IPS DF 4.7 (cell line): Measurements from ENCODE around the gene HNRNPU.
A peak's percentile ranks its signal among the peaks of the same experiment; 100 is the strongest.

Experiments
- DNase-seq: peaks from one replicate; pipeline ENCODE4 v3.0.0-alpha.2; 2013; ENCODE audit warnings: low spot score; ENCODE audit errors: extremely low read depth

HNRNPU gene

DNA sequence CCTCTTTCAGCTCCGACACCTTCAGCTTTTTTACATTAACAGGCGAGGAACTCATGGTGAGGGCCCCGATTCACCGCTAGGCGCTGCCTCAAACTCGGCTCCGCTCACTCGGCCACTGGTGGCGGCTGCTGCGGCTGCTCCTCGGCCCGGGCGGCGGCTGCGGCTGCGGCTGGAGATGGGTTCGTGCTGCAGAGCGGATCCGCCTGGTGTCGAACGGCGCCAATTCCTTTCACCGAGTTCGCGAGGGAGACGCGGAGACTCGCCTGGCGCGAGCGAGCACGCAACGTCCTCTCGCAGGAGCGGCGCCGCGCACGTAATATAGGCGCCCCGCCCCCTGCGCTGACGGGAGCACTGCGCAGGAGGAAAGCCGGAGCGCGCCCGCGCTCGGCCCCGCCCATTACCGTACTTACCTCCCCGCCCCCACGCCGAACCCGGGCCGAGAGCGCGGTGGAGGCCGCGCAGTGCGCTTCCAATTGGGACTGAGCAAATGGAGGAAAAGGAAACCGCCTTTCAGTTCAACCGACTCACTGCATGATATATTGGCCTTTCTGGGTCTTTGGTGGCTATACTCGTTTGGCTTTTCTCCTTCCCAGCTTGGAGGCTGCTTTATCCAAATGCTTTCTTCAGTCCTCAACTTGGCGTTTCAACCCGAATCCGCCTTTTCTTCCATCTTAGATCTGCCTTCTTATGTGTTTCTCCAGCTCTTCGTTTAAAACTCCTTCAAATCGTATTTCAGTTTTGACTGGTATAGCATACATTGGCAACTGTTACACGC is at the start of gene HNRNPU:
Gene HNRNPU, minus strand, starts transcription at position 291 of the 775 bp plus-strand sequence. Its CDS starts 236 bp downstream, at position 55.
- DNase-seq = peak; percentile 79

DNA sequence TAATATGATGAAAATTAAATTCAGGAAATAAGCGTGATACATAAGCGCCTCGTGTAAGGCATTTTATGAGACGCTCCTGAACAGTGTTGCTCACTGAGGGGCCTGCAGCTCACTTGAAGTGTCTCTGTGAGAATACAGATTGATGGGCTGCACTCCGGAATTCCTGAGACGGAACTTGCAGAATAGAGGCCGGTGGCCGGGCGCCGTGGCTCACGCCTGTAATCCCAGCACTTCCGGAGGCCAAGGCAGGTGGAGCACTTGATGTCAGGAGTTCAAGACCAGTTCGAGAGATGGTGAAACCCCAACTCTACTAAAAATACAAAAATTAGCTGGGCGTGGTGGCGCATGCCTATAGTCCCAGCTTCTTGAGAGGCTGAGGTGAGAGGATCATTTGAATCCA is 49.5 kb upstream of the HNRNPU start:
- DNase-seq = no peak

DNA sequence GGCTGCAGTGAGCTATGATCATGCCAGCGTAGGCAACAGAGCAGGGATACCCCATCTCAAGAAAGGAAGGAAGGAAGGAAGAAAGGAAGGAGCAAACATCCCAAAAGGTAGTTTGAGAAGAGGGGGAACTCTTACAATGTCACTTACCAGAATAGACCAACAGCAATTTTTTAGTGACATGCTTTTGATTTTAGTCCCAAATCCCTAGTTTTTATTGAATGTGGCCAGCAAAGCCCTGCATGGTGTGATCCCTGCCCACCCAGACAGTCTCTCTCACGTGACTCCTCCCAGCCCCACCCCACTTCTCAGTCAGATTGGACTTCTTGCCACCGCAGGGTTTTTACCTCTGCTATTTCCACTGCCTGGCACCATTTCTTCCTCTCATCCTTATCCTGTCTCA is 39.8 kb upstream of the HNRNPU start:
- no peak for DNase-seq

DNA sequence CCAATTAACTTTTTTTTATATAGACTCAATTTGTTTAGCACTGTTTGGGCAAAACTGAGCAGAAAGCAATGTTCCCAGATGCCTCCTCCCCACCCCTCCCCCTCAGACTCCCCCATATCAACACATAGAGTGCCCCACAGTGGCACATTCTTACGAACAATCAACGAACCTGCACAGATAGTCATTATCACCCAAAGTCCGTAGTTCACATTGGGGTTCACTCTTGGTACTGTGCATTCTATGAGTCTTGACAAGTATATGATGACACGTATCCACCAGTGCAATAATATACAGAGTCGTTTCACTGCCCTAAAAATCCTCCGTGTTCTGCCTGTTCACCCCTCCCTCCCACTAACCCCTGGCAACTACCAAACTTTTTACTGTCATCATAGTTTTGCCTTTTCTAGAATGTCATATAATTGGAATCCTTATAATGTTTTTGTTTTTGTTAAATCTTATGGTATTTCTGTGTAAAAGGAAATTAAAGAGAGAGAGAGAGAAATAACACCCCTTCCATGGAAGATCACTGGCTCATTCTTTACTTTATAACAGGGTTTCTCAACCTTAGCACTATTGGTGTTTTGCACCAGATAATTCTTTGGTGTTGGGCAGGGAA is 37.2 kb upstream of the HNRNPU start:
- no peak for DNase-seq

DNA sequence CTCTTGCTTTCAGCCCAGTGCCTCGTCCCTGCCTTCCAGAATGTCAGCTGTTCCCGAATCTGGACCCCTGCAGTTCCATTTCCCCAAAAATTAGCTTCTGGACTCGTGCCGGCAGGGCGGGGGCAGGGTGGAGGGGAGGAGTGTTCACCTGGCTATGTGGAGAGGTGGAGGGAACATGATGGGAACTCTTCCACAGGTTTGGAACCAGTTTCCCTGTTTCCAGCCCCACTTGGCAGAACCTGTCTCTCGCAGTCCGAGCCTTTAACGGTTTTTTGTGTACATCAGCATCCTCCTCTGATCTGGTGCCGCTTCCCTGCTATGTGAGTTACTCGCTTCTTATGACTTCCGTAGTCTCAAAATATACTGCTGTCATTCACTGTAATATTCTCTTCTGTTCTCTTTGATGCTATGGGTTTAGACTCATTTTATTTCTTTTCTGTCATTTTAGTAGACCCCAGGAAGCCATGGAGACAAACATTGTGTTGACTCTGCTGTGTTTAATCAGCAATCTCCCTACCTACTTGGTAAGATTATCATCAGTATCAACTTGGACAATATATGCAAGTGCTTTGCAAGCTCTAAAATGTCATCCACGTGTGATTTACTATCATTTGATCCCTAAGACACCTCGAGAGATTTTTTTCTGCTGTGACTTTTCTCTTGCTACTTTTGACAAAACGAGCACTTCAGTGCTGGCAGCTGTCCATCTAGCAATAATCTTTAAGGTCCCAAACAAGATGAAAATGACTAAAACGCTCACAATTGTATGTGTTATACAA is 33.3 kb upstream of the HNRNPU start:
- no peak for DNase-seq

DNA sequence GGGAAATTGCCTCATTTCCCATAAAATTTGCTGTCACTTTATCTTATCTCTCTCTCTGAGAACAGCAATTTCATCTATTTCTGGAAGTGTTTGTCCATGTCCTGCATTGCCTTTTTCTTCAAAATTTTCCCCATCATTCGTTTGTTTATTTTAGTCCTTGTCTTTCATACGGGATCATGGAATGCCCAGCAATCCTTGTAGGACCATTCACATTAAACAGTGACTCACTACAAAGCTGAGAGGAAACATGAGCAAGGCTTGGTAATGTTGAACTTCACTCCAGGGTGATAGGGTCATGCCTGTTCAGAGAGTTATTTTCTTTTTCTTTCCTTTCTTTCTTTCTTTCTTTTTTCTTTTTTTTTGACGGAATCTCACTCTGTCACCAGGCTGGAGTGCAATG is 32.2 kb upstream of the HNRNPU start:
- no peak for DNase-seq

DNA sequence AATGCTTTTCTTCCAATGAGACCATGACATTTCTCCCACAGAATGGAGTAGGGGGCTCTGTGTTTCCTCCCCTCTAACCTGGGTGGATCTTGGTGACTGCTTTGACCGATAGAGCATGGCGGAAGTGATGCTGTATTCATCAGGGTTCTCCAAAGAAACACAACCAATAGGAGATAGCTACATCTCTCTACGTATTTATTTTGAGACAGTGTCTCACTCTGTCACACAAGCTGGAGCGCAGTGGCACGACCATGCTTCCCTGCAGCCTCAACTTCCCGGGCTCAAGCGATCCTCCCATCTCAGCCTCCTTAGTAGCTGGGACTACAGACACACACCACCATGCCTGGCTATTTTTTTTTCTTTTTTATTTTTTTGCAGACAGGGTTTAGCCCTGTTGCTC is 29.5 kb upstream of the HNRNPU start:
- DNase-seq = no peak

DNA sequence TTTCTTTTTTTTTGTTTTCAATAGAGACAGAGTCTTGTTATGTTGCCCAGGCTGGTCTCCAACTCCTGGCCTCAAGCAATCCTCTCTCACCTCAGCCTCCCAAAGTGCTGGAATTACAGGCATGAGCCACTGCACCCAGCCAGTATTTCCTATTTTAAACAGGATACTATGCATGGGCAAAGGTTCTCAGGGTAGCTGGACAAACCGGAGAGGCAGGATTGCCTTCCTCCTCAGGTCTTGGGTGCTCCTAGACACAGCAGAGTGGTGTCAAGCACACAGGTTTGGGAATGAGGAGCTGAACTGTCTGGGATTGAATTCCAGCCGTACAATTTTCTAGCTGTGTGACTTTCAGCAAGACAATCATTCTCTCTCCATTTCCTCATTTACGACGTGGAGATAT is 22.9 kb upstream of the HNRNPU start:
- no peak for DNase-seq

DNA sequence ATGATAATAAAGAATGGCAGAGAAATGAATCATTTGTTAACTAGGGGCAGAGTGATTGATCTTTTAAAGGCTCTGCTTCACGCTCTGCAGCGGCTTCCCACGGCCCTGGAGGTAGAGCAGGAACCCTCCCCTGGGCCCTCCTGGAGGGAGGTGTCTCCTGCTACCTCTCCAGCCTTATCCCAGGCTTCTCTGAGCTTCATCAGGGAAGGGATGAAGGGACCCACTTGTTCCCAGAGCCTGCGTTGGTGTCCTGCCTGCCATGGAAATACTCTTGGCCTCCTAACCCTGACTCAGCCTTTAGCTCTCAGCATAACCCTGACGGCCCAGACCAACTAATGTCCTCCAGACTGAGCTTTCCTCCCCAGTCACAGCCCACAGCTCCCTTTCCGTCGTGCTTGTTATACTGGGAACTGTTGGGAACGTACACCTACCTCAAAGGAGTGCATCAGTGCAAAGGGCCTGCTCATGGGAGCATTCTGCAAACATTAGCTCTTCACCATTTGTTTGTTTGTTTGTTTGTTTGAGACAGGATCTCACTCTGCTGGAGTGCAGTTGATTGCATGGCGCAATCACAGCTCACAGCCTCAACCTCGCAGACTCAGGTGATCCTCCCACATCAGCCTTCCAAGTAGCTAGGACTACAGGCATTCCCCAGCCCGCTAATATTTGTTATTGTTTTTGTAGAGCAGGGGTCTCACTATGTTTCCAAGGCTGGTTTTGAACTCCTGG is 17.4 kb upstream of the HNRNPU start:
- DNase-seq = no peak

DNA sequence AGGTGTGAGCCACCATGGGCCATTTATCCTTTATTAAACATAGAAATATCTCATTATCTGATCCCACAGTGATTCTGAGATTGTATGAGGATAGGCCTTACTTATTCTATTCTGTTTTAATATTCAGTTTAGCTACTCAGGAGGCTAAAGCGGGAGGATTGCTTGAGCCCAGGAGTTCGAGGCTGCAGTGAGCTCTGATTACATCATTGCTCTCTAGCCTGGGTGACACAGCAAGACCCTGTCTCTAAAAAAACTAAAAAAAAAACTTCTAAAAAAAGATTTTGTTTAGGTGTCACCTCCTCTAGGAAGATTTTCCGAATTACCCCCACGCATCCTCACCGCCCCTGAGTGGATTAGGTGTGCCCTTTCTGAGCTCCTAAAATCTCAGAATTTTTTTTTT is 14.3 kb upstream of the HNRNPU start:
- DNase-seq = no peak

DNA sequence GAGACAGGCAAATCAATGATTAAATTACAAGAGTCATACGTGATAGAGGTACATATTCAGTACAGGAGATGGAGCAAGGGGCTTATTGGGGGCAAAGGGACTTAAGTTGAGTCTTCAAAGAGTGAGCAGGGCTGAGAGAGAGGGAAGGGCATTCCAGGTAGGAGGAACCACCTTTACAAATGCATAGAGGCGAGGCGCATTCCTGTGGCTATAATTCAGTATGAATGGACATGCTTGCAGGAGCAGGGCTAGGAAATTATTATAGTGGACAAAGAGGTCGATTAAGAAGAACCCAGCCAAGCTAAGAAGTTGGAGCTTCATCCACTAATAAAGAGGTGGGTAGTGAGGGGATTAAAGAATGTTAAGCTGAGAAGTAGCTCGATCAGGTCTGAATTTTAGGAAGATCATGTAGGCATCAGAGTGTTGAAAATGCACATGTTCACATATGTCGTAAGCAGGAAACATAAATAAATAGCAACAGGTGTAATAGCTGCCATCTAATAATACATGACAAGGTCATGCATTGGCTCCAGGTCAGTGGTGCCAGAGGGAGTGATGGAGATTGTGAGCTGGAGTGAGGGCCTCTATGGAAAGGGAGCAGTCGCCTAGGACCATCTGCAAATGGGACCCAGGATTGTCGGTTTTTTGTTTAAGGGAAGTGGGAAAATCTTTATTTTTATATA is 12.0 kb upstream of the HNRNPU start:
- DNase-seq = no peak

DNA sequence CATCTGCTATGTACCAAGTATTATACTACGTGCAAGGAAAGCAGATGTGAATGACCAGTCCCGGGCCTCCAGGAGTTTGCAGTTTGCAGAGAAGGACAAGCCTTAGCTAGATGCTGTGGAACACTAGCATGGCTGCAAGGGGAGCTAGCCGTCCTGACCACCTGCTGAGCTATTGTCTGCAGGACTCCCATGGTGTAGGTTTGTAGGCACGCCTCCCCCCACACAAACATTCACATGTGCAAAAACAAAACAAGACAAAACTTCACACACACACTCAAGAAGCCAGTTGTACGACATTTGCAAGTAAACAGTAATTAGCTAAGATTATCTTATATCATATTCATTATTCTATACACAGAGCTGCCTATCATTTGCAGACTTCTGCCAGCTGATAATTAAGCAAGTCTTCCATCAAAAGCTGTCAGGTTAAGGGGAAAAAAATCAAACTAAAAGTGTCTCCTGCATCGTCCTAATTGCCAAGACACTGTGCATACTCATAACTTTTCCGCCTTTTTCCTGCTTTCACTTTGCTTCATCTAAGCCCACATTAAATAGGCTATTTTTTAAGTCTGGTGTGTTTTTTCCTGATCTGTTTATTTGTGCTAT is 10.7 kb upstream of the HNRNPU start:
- peak; percentile 51 for DNase-seq

DNA sequence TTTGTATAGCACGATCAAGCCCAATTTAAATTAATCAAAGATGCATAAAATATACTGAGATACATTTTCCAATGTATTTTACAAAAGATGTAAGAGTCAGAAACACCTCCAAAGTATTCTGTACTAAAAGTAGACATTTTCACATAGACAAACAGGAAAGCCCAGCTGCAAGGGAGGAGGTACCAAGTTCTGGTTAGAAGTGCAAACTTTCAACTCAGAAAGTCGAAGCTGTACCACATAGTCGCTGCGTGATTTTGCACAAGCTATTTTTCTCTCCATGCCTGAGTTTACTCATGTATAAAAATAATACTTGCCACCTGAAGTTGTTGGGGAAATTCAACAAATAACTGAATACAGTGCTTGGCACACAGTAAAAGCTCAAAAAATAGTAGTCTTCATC is 5.6 kb upstream of the HNRNPU start:
- no peak for DNase-seq

DNA sequence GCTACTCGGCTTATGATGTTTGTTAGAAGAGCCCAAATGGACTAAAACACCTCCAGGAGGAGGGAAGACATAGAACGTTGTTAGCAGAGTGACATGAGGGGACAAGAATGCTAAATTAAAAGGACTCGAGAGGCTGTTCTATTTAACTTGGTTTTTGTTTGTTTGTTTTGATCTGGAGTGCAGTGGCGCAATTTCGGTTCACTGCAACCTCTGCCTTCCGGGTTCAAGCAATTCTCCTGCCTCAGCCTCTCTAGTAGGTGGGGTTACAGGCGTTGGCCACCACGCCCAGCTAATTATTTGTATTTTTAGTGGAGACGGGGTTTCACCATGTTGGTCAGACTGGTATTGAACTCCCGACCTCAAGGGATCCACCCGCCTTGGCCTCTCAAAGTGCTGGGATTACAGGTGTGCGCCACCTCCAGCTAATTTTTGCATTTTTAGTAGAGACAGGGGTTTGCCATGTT is 5.1 kb upstream of the HNRNPU start:
- DNase-seq = no peak

DNA sequence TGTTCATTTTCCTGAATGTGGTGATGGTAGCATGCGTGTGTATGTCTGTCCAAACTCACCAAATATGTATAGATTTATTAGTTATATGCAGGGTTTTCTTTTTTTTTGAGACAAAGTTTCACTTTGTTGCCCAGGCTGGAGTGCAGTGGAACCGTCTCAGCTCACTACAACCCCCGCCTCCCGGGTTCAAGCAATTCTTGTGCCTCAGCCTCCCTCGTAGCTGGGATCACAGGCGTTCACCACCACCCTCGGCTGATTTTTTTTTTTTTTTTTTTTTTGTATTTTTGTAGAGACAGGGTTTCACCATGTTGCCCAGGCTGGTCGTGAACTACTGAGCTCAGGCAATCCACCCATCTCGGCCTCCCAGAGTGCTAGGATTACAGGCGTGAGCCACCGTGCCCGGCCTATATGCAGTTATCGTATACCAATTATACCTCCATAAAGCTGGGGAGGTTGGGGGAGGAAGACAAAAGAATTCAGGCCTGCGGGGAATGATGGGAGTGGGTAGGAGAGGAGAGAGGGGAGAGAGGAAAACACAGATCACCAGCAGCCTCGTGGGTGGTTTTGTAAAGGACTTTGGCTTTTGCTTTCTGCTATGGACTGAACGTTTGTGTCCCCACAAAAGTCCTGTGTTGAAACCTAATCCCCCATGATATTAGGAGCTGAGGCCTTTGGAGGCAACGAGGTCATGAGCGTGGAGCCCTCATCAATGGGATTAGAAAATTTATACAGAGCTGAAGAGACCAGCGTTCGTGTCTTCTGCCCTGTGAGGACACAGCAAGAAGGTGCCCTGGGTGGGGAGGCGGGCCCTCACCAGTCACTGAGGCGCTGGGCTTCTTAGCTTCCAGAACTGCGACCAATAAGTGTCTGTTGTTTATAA is 4.4 kb upstream of the HNRNPU start:
- no peak for DNase-seq

DNA sequence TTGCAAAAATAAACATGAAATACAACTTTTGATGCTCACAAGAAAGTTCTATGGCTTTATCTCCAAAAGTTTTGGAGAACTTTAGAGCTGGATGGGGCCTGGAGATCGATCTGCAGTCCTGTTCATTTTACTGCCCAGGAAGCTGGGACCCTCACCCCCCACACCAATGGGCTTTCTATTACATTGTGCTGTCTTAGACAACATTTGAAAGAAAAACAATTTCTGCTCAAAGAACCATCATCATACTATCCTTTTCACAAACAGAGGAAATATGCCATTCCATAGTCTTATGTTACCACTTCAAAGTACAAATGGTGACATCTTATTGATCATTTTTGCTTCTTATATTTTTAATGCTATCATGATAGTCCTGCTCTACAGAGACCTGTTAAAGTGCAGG is 2.0 kb upstream of the HNRNPU start:
- no peak for DNase-seq

DNA sequence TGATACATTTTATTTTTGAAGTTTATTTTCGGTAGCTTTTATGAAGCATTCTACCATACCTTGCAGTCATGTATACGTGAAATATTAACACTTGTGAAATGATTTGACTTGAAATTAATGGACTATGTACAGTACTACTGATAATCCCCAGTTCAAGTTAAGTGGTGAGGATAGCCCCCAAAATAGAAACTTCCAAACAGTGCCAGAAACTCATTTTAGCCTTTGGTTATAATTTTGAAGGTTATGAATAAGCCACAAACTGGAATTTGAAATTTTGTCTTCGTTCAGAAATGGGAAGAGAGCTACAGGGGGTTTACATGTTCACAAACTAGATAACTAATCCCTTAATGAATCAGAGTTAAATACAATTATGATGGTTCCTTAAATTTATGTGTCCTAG is 1.5 kb upstream of the HNRNPU start:
- DNase-seq = no peak

DNA sequence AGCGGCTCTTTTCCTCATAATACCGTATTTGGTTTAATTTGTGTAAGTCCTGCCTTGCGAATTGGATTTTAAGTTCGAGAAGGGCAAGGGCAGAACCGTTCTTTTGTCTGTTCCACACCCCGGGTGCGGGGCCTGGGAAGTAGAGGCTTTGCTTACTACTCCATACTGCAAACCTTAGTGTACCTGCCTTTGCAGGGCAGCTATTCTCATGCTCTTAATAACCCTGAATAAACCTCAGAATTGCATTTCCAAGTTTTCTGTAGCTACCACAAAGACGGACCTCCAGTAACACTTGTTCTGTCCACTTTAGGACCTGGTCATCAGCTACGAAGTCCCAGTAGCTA is 657 bp upstream of the HNRNPU start:
- peak; percentile 11 for DNase-seq

DNA sequence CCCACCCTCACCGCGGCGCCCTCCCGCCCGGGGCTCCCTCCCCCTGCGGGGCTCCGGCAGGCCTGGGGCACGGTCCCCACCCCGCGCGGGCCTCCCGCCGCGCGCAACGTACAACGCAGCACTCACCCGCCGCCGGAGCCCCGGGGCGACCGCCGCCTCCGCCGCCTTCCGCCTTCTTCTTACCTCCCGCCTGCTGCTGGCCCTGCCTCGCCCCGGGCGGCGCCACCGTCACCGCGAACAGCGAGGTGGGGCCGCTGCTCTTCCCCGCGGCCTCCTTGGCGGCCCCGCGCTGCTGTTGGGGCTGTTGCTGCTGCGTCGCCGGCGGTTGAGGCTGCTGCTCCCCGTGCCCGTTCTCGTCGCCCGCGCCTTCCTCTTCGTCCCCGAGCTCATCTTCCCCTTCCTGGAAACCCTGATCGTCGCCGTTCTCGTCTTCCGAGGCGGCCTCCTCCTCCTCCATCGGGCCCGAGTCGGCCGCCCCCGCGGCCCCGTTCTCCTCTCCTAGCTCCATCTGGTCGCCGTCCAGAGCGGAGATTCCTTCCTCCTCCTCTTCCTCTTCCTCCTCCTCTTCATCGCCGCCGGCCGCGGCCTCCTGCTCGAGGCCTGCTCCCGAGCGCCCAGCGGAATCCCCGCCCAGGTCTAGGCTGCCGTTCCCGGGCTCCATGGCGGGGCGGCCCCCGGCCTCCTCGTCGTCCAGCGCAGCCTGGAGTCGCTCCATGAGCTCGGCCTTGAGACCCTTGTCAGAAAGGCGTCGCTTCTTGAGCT is 671 bp downstream of the HNRNPU start:
- DNase-seq = no peak
